Tibial artery (tissue), 4 donors: ENCODE data around the gene FOS.
"Not testable (repeated sequence)": the region's sequence is repeated elsewhere in the genome, so short reads cannot be mapped to it uniquely, and the experiment has no call there.

ENCODE experiments used
- DNase-seq, 2 donors: peaks; one replicate each; pipeline ENCODE4 v3.0.0-alpha.2; 2019
- H3K27ac ChIP-seq, 2 donors: fragments of 200-600 bp; sonication (generic) in 1 of 2; 1 replicate in 1 of 2; 2 replicates in 1 of 2; pipeline ENCODE4 v1.5.1; 2018 to 2019; ENCODE audit warnings: mild to moderate bottlenecking in 1 of 2
- H3K27me3 ChIP-seq, 2 donors: fragments of 200-600 bp; sonication (generic) in 1 of 2; one replicate each; pipeline versions ENCODE4 v1.5.1 to v1.6.0; 2016 to 2019
- H3K36me3 ChIP-seq, 3 donors: fragments of 200-600 bp; sonication (generic) in 2 of 3; one replicate each; pipeline ENCODE4 v1.5.1; 2016 to 2019; ENCODE audit warnings: mild to moderate bottlenecking in 2 of 3
- H3K4me1 ChIP-seq, 4 donors: fragments of 200-600 bp; sonication (generic) in 2 of 4; 1 replicate in 3 of 4; 2 replicates in 1 of 4; pipeline ENCODE4 v1.5.1; 2016 to 2019
- H3K4me3 ChIP-seq, 2 donors: fragments of 200-600 bp; sonication (generic) in 1 of 2; 1 replicate in 1 of 2; 2 replicates in 1 of 2; pipeline ENCODE4 v1.5.1; 2018 to 2019; ENCODE audit warnings: mild to moderate bottlenecking in 2 of 2
- H3K9me3 ChIP-seq, 3 donors: fragments of 200-600 bp; sonication (generic) in 1 of 3; one replicate each; pipeline ENCODE4 v1.5.1; 2016 to 2019
- CTCF ChIP-seq, 2 experiments: fragments of 200-600 bp in 1 of 2; fragments of 450-650 bp in 1 of 2; IDR thresholded peaks; one replicate each; pipeline ENCODE4 v1.5.1; 2017 to 2019; ENCODE audit warnings: antibody characterized with exemption in 2 of 2, mild to moderate bottlenecking in 1 of 2, moderate library complexity in 1 of 2
- intact Hi-C: fragments of 100-400 bp; cut with DNase I; formaldehyde crosslinking; loops from one replicate; pipeline ENCODE4 v1.15.0; 2023; ENCODE audit warnings: low total_unique reads

Gene FOS

GRCh38 chr14:75307700-75308379, 29.2 kb downstream of the FOS start:
- Histone ChIP-seq H3K27ac (no peak overlapping the region), H3K27me3 (no peaks in the 10 kb centered on the region), H3K9me3 (no peaks in the 10 kb centered on the region), H3K4me3 (no peak overlapping the region), H3K36me3 (no peaks in the 10 kb centered on the region), H3K4me1 (peaks cover 4 to 21% (median 13%) of the 10 kb centered on the region in 4 donors)
- peak; percentile 84 to 88 for DNase-seq
- TF ChIP-seq CTCF (IDR thresholded peaks at IDR 0.05): peak; percentile 84 to 93
- intact Hi-C loops: loop anchor here (2.0 kb wide), 1 partner anchor 179 kb away; no protein-coding TSS in a partner anchor

DNA sequence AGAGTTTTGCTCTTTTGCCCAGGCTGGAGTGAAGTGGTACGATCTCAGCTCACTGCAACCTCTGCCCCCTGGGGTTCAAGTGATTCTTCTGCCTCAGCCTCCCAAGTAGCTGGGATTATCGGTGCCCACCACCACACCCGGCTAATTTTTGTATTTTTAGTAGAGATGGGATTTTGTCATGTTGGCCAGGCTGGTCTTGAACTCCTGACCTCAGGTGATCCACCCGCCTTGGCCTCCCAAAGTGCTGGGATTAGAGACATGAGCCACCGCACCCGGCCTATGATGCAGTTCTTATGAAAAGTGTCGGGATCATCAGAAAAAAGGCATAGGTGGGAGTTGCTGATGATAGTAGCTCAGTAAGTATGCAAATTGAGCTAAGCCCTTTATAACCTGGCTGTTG, 30.4 kb downstream of the FOS start:
- intact Hi-C loops, H3K27ac ChIP-seq: not testable (repeated sequence)

DNA sequence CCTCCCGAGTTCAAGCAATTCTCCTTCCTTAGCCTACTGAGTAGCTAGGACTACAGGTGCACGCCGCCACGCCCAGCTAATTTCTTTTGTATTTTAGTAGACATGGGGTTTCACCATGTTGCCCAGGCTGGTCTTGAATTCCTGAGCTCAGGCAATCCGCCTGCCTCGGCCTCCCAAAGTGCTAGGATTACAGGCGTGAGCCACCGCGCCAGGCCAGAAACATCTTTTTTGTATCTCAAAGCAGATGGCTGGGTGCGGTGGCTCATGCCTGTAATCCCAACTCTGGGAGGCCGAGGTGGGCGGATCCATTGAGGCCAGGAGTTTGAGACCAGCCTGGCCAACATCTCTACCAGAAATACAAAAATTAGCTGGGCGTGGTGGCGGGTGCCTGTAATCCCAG, 30.9 kb downstream of the FOS start:
- peaks cover 4 to 21% (median 13%) of the 10 kb centered on the region in 4 donors for H3K4me1 ChIP-seq
- DNase-seq, H3K4me3 ChIP-seq, H3K27ac ChIP-seq, intact Hi-C loops, H3K9me3 ChIP-seq, H3K27me3 ChIP-seq, H3K36me3 ChIP-seq: not testable (repeated sequence)

More for the DNA sequence above, 30.4 kb downstream of the FOS start:
- not testable (repeated sequence) for H3K9me3 ChIP-seq, H3K27me3 ChIP-seq, H3K4me3 ChIP-seq, H3K36me3 ChIP-seq, DNase-seq
- peaks cover 4 to 21% (median 13%) of the 10 kb centered on the region in 4 donors for H3K4me1 ChIP-seq

- H3K27me3 ChIP-seq: no peaks in the 10 kb centered on the region
- intact Hi-C loops: loop anchor here (5.0 kb wide), 1 partner anchor 117 kb away; the partner anchor contains the start of gene JDP2
- peak overlapping the region; percentile 60 to 71 for H3K27ac ChIP-seq
- H3K9me3 ChIP-seq: no peaks in the 10 kb centered on the region
- H3K36me3 ChIP-seq: no peaks in the 10 kb centered on the region
- peak; percentile 77 to 94 for DNase-seq
- TF ChIP-seq CTCF (IDR thresholded peaks at IDR 0.05): no peak
- H3K4me1 ChIP-seq: peaks cover 4 to 29% (median 13%) of the 10 kb centered on the region in 4 donors
- peak overlapping the region; percentile 3 to 18 for H3K4me3 ChIP-seq
Measured at GRCh38 chr14:75310295-75311111, 31.9 kb downstream of the FOS start.

DNA sequence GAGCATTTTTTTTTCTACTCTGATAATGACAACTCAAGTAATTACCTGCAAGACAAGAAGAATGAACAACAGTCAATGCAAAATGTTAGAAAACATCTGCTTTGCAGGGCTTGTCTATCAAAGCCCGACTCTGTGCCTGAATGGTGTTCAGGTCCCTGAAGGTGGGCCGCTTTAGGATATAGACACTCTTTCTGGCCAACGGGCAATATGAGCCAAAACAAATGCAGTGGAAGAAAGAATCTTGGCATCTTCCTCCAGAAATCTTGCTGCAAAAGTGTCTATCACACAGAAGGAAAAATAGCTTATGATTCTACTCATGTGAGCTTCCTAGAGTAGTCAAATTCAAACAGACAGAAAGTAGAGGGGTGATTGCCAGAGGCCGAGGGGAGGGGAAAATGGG, 32.7 kb downstream of the FOS start:
- no peak overlapping the region for H3K4me3 ChIP-seq
- no peak for TF ChIP-seq CTCF (IDR thresholded peaks at IDR 0.05)
- intact Hi-C loops: loop anchor here (5.0 kb wide), 1 partner anchor 116 kb away; the partner anchor contains the start of gene JDP2
- no peaks in the 10 kb centered on the region for H3K36me3 ChIP-seq
- no peaks in the 10 kb centered on the region for H3K9me3 ChIP-seq
- H3K27ac ChIP-seq: peak overlapping the region; percentile 60 to 71
- H3K4me1 ChIP-seq: peaks cover 4 to 31% (median 13%) of the 10 kb centered on the region in 4 donors
- no peak for DNase-seq
- no peaks in the 10 kb centered on the region for H3K27me3 ChIP-seq

DNA sequence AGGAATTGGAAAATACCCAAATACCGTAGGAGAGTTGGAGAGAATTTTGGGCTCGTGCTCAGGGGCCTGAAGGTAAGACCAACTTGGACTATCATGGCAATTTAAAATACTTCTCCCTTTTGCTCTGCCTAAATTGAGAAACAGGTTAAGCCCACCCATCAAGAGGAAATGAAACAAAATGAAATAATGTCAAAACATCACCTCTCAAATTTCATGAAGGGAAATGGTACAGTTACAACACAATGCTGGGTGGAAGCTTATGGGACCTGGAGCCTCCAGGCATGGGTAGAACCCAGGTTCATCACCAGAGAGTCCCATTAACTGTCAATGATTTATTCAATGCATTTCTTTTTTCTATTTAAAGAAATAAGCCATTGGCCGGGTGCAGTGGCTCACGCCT, 33.7 kb downstream of the FOS start:
- no peaks in the 10 kb centered on the region for H3K36me3 ChIP-seq
- no peaks in the 10 kb centered on the region for H3K9me3 ChIP-seq
- no peaks in the 10 kb centered on the region for H3K27me3 ChIP-seq
- H3K4me3 ChIP-seq: no peak overlapping the region
- no peak overlapping the region for H3K27ac ChIP-seq
- TF ChIP-seq CTCF (IDR thresholded peaks at IDR 0.05): no peak
- no peak for DNase-seq
- peaks cover 4 to 31% (median 13%) of the 10 kb centered on the region in 4 donors for H3K4me1 ChIP-seq
- intact Hi-C loops: loop anchor here (5.0 kb wide), 1 partner anchor 115 kb away; the partner anchor contains the start of gene JDP2
